PC-3 (cell line): ENCODE results near the gene COPS6. TPM values are rescaled to one million over a fixed set of nuclear protein-coding genes. Genes with fewer than 3 reads are reported as not detected.
A peak's percentile ranks its signal among the peaks of the same experiment; 100 is the strongest.

Experiments used
- ATAC-seq: fragments of 200-7000 bp; cut with Tn5 transposase; 2 replicates; pipeline ENCODE4 v1.9.1; 2020; ENCODE audit warnings: mild to moderate bottlenecking, moderate library complexity
- BruUV-seq: library from RNA; stranded (reverse); fragments of 400-500 nt; replicated peaks from 2 replicates; lab custom pipeline; 2021; lab: Mats Ljungman, UMichigan
- CTCF ChIA-PET: fragments of 300-600 bp; sonication (Branson Sonifier 250); formaldehyde crosslinking; loops from one replicate; lab custom pipeline; 2022; ENCODE audit warnings: antibody characterized with exemption; lab: Charles Lee
- POLR2A ChIA-PET: fragments of 300-600 bp; sonication (Branson Sonifier 250); formaldehyde crosslinking; loops from one replicate; lab custom pipeline; 2022; ENCODE audit warnings: antibody characterized with exemption; ENCODE audit not compliant: unreplicated experiment; lab: Charles Lee
- DNase-seq: peaks from one replicate; pipeline ENCODE4 v3.0.0-alpha.2; 2015
- H2AFZ ChIP-seq: fragments of 300-600 bp; sonication (generic); 2 replicates; pipeline ENCODE4 v1.6.0; 2016; ENCODE audit warnings: antibody characterized with exemption, low read length
- H3F3A ChIP-seq: fragments of 300-600 bp; sonication (generic); one replicate; pipeline ENCODE4 v1.6.0; 2017; ENCODE audit warnings: antibody characterized with exemption, low read length, control low read depth, mild to moderate bottlenecking; ENCODE audit not compliant: unreplicated experiment
- H3K27ac ChIP-seq: fragments of 300-600 bp; sonication (generic); 2 replicates; pipeline ENCODE4 v1.5.1; 2016; ENCODE audit warnings: mild to moderate bottlenecking, low read length
- H3K27me3 ChIP-seq: fragments of 300-600 bp; sonication (generic); 2 replicates; pipeline ENCODE4 v1.6.1; 2016; ENCODE audit warnings: low read length, mixed read lengths
- H3K36me3 ChIP-seq: fragments of 300-600 bp; sonication (generic); 2 replicates; pipeline ENCODE4 v1.6.1; 2016; ENCODE audit warnings: low read depth, mixed run types, low read length, mixed read lengths
- H3K4me1 ChIP-seq: fragments of 300-600 bp; sonication (generic); 2 replicates; pipeline ENCODE4 v1.5.1; 2016; ENCODE audit warnings: low read length; ENCODE audit not compliant: insufficient read depth
- H3K4me2 ChIP-seq: fragments of 300-600 bp; sonication (generic); 2 replicates; pipeline ENCODE4 v1.6.0; 2016; ENCODE audit warnings: low read length
- H3K4me3 ChIP-seq: fragments of 300-600 bp; sonication (generic); 2 replicates; pipeline ENCODE4 v1.5.1; 2016; ENCODE audit warnings: mild to moderate bottlenecking, low read length, mixed read lengths
- H3K79me2 ChIP-seq: fragments of 300-600 bp; sonication (generic); 2 replicates; pipeline ENCODE4 v1.6.1; 2017; ENCODE audit warnings: low read length, mixed read lengths
- H3K9ac ChIP-seq: fragments of 300-600 bp; sonication (generic); 2 replicates; pipeline ENCODE4 v1.6.0; 2016; ENCODE audit warnings: mild to moderate bottlenecking, low read length
- H3K9me2 ChIP-seq: fragments of 300-600 bp; sonication (generic); replicated peaks from 2 replicates; pipeline ENCODE4 v1.6.1; 2016; ENCODE audit warnings: mixed run types, low read length, mixed read lengths
- H3K9me3 ChIP-seq: fragments of 300-600 bp; sonication (generic); 2 replicates; pipeline ENCODE4 v1.6.1; 2016; ENCODE audit warnings: low read length, mixed read lengths
- H4K20me1 ChIP-seq: fragments of 300-600 bp; sonication (generic); 2 replicates; pipeline ENCODE4 v1.6.1; 2016; ENCODE audit warnings: low read length, mixed read lengths
- EZH2 ChIP-seq: fragments of 300-600 bp; sonication (generic); IDR thresholded peaks from one replicate; pipeline ENCODE4 v1.6.1; 2017; ENCODE audit warnings: antibody characterized with exemption, mild to moderate bottlenecking, low read length; ENCODE audit not compliant: unreplicated experiment
- EZH2phosphoT487 ChIP-seq: fragments of 300-600 bp; sonication (generic); IDR thresholded peaks from 2 replicates; pipeline ENCODE4 v1.6.1; 2018; ENCODE audit warnings: mild to moderate bottlenecking, antibody characterized with exemption, low read length, borderline replicate concordance
- intact Hi-C: fragments of 100-400 bp; cut with micrococcal nuclease; formaldehyde crosslinking; loops from 2 replicates; pipeline ENCODE4 v1.9.0; 2023
- total RNA-seq: library from RNA; depleted of rRNA; stranded (reverse); fragments of >200 nt; gene quantifications from 2 replicates; pipeline ENCODE4 v1.2.3, GENCODE V29; 2014
- TF ChIP-seq, protein P1 (sequence below): fragments of 300-600 bp; sonication (generic); conservative IDR thresholded peaks from 2 replicates; pipeline ENCODE4 v1.5.1; 2017; ENCODE audit warnings: antibody characterized with exemption, low read depth, mild to moderate bottlenecking, low read length

The COPS6 gene
- total RNA-seq, 1 experiment from 2014 or later = 110 TPM

GRCh38 chr7:100085515-100085914, 3.3 kb upstream of the COPS6 start:
- TF ChIP-seq EZH2 (no peak), EZH2phosphoT487 (no peak)
- TF ChIP-seq, protein P1, sequence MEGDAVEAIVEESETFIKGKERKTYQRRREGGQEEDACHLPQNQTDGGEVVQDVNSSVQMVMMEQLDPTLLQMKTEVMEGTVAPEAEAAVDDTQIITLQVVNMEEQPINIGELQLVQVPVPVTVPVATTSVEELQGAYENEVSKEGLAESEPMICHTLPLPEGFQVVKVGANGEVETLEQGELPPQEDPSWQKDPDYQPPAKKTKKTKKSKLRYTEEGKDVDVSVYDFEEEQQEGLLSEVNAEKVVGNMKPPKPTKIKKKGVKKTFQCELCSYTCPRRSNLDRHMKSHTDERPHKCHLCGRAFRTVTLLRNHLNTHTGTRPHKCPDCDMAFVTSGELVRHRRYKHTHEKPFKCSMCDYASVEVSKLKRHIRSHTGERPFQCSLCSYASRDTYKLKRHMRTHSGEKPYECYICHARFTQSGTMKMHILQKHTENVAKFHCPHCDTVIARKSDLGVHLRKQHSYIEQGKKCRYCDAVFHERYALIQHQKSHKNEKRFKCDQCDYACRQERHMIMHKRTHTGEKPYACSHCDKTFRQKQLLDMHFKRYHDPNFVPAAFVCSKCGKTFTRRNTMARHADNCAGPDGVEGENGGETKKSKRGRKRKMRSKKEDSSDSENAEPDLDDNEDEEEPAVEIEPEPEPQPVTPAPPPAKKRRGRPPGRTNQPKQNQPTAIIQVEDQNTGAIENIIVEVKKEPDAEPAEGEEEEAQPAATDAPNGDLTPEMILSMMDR = no peak
- no TSS peak for BruUV-seq
- no peak for DNase-seq
- Histone ChIP-seq H3K9me2 (no peaks in the 10 kb centered on the region), H3K27ac (no peak overlapping the region), H3K9me3 (no peaks in the 10 kb centered on the region), H3K4me1 (peaks cover 36% of the 10 kb centered on the region), H3K9ac (no peak overlapping the region), H4K20me1 (no peaks in the 10 kb centered on the region), H3K4me3 (no peak overlapping the region), H2AFZ (no peak overlapping the region), H3K36me3 (peaks cover 3% of the 10 kb centered on the region; the same call in 1 of the 2 replicates), H3F3A (no peaks in the 10 kb centered on the region), H3K79me2 (peaks cover 32% of the 10 kb centered on the region), H3K27me3 (no peaks in the 10 kb centered on the region), H3K4me2 (no peak overlapping the region)
- no peak for ATAC-seq
- ChIA-PET CTCF (no interaction called here), POLR2A (no interaction called here)
- intact Hi-C loops = no loop called here

GRCh38 chr7:100087055-100087750, 1.6 kb upstream of the COPS6 start:
- intact Hi-C loops = no loop called here
- ChIA-PET CTCF (no interaction called here), POLR2A (interaction anchor here (0.7 kb wide), 1 partner anchor 341 kb away, joined by 10 read pairs; the partner anchor contains the start of gene ZCWPW1)
- Histone ChIP-seq H4K20me1 (peaks cover 3% of the 10 kb centered on the region; the same call in 1 of the 2 replicates), H3K9me2 (no peaks in the 10 kb centered on the region), H2AFZ (no peak overlapping the region), H3F3A (no peaks in the 10 kb centered on the region), H3K36me3 (peaks cover 9% of the 10 kb centered on the region; the same call in 1 of the 2 replicates), H3K27ac (peak overlapping the region; percentile 25), H3K79me2 (peaks cover 22% of the 10 kb centered on the region), H3K4me2 (peak overlapping the region; percentile 9; the same call in 1 of the 2 replicates), H3K9ac (no peak overlapping the region), H3K9me3 (no peaks in the 10 kb centered on the region), H3K4me1 (peaks cover 33% of the 10 kb centered on the region), H3K4me3 (no peak overlapping the region), H3K27me3 (no peaks in the 10 kb centered on the region)
- no TSS peak for BruUV-seq
- TF ChIP-seq EZH2 = no peak
- TF ChIP-seq, protein P1 = no peak
- no peak for TF ChIP-seq EZH2phosphoT487
- DNase-seq = peak; percentile 82
- peak; percentile 43 for ATAC-seq

DNA sequence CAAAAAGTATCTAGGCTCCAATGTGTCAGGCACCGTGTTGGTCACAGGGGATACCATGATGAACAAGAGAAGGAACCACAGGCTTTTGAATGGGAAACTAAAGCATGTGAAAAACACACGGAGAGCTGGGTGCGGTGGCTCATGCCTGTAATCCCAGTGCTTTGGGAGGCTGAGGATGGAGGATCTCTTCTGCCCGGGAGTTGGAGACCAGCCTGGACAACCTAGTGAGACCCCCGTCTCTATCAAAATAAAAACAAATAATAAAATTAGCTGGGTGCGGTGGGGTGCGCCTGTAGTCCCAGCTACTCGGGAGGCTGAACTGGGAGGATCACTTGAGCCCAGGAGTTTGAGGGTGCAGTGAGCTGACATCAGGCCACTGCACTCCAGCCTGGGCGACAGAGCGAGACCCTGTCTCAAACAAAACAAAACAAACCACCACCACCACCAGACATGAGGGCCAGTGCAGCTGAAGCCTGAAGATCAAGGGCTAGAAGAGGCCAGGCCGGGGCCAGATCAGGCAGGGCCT, 611 bp upstream of the COPS6 start:
- peak overlapping the region; percentile 94 for H3K9ac ChIP-seq
- no TSS peak for BruUV-seq
- H3K27ac ChIP-seq = peak overlapping the region; percentile 59
- ChIA-PET CTCF (no interaction called here), POLR2A (no interaction called here)
- H3K9me3 ChIP-seq = no peaks in the 10 kb centered on the region
- TF ChIP-seq EZH2 (no peak), EZH2phosphoT487 (no peak)
- TF ChIP-seq, protein P1 = no peak
- no peaks in the 10 kb centered on the region for H3F3A ChIP-seq
- H3K36me3 ChIP-seq = peaks cover 19% of the 10 kb centered on the region
- no peaks in the 10 kb centered on the region for H3K9me2 ChIP-seq
- H3K4me3 ChIP-seq = peak overlapping the region; percentile 88
- H3K4me2 ChIP-seq = peak overlapping the region; percentile 86
- ATAC-seq (no peak; the same call in 1 of the 2 replicates), DNase-seq (no peak)
- H3K27me3 ChIP-seq = no peaks in the 10 kb centered on the region
- H2AFZ ChIP-seq = peak overlapping the region; percentile 95
- intact Hi-C loops = no loop called here
- H3K79me2 ChIP-seq = peaks cover 22% of the 10 kb centered on the region
- H4K20me1 ChIP-seq = peaks cover 4% of the 10 kb centered on the region; the same call in 1 of the 2 replicates
- H3K4me1 ChIP-seq = peaks cover 29% of the 10 kb centered on the region
